SK-N-SH (cell line): ENCODE data around the gene LRRC59. TPM values are rescaled to one million over a fixed set of nuclear protein-coding genes. Genes with fewer than 3 reads are reported as not detected.

Experiments
- CTCF ChIA-PET: fragments of 300-600, 350-600 bp; formaldehyde crosslinking; extraction: SDS; loops from one replicate; lab custom pipeline; 2021; lab: Yijun Ruan, JAX
- POLR2A ChIA-PET: fragments of 350-600 bp; sonication (Branson Sonifier 250); formaldehyde crosslinking; extraction: SDS; loops from one replicate; lab custom pipeline; 2020; ENCODE audit warnings: antibody characterized with exemption, inconsistent platforms; lab: Yijun Ruan, JAX
- DNase-seq: peaks from one replicate; pipeline ENCODE4 v3.0.0; 2012
- H2AFZ ChIP-seq: fragments of 200-600 bp; sonication (generic); 2 replicates; pipeline ENCODE4 v1.8.1; 2016; ENCODE audit warnings: antibody characterized with exemption, mild to moderate bottlenecking, low read depth
- H3F3A ChIP-seq: fragments of 200-600 bp; sonication (generic); replicated peaks from 2 replicates; pipeline ENCODE3; 2016; ENCODE audit warnings: antibody characterized with exemption, mild to moderate bottlenecking; ENCODE audit not compliant: insufficient read depth
- H3K27ac ChIP-seq, 2 experiments: fragments of 200-500 bp in 1 of 2; fragments of 200-600 bp in 1 of 2; sonication (Bioruptor generic) in 1 of 2; sonication (generic), shearing (Covaris generic) in 1 of 2; 2 replicates each; pipeline versions ENCODE4 v1.5.1 to v1.6.1; 2014 to 2016; ENCODE audit warnings: low read depth in 2 of 2, inconsistent platforms in 1 of 2, low read length in 1 of 2, mild to moderate bottlenecking in 1 of 2, mixed read lengths in 1 of 2
- H3K27me3 ChIP-seq: fragments of 200-600 bp; sonication (generic), shearing (Covaris generic); 2 replicates; pipeline ENCODE4 v1.6.1; 2016; ENCODE audit warnings: mixed run types; ENCODE audit not compliant: insufficient read depth
- H3K36me3 ChIP-seq, 2 experiments: fragments of 200-500 bp in 1 of 2; fragments of 200-600 bp in 1 of 2; sonication (Bioruptor generic) in 1 of 2; sonication (generic) in 1 of 2; replicated peaks in 1 of 2; 2 replicates each; pipeline versions ENCODE3 to v1.5.1; 2014 to 2016; ENCODE audit warnings: low read length in 1 of 2, mild to moderate bottlenecking in 1 of 2; ENCODE audit not compliant: insufficient read depth in 2 of 2, control insufficient read depth in 1 of 2
- H3K4me1 ChIP-seq, 2 experiments: fragments of 200-500 bp in 1 of 2; fragments of 200-600 bp in 1 of 2; sonication (Bioruptor generic) in 1 of 2; sonication (generic), shearing (Covaris generic) in 1 of 2; 2 replicates each; pipeline versions ENCODE4 v1.5.1 to v1.6.1; 2014 to 2016; ENCODE audit warnings: low read depth in 1 of 2, low read length in 1 of 2, mixed run types in 1 of 2; ENCODE audit not compliant: insufficient read depth in 2 of 2, control insufficient read depth in 1 of 2
- H3K4me2 ChIP-seq: fragments of 200-600 bp; sonication (generic), shearing (Covaris generic); 2 replicates; pipeline ENCODE4 v1.6.1; 2017; ENCODE audit warnings: mixed run types
- H3K4me3 ChIP-seq, 2 experiments: fragments of 200-500 bp in 1 of 2; fragments of 200-600 bp in 1 of 2; sonication (Bioruptor generic) in 1 of 2; sonication (generic), shearing (Covaris generic) in 1 of 2; 2 replicates each; pipeline versions ENCODE4 v1.5.1 to v1.8.1; 2014 to 2016; ENCODE audit warnings: low read depth in 2 of 2, inconsistent platforms in 1 of 2, low read length in 1 of 2, mild to moderate bottlenecking in 1 of 2, mixed read lengths in 1 of 2, moderate library complexity in 1 of 2
- H3K79me2 ChIP-seq: fragments of 200-600 bp; sonication (generic); 2 replicates; pipeline ENCODE4 v1.8.1; 2017; ENCODE audit warnings: mild to moderate bottlenecking; ENCODE audit not compliant: insufficient read depth
- H3K9ac ChIP-seq: fragments of 200-600 bp; sonication (generic); 2 replicates; pipeline ENCODE4 v1.6.1; 2017; ENCODE audit warnings: mixed run types
- H3K9me2 ChIP-seq: fragments of 200-600 bp; sonication (generic); 2 replicates; pipeline ENCODE4 v1.6.1; 2017; ENCODE audit warnings: mixed run types
- H3K9me3 ChIP-seq: fragments of 200-600 bp; sonication (generic); 2 replicates; pipeline ENCODE4 v1.6.1; 2017; ENCODE audit warnings: mixed run types, mild to moderate bottlenecking, moderate library complexity
- H4K20me1 ChIP-seq: fragments of 200-600 bp; sonication (generic); 2 replicates; pipeline ENCODE4 v1.6.1; 2017; ENCODE audit warnings: mild to moderate bottlenecking, mixed run types; ENCODE audit not compliant: insufficient read depth
- ELF1 ChIP-seq: IDR thresholded peaks from 2 replicates; pipeline ENCODE4 v1.4.0; 2012
- EP300 ChIP-seq, 2 experiments: IDR thresholded peaks; 2 replicates each; pipeline versions ENCODE4 v1.4.0 to v1.6.1; 2012; ENCODE audit warnings: borderline replicate concordance in 1 of 2, low read depth in 1 of 2, low read length in 1 of 2
- EZH2phosphoT487 ChIP-seq: fragments of 200-600 bp; sonication (generic); IDR thresholded peaks from 2 replicates; pipeline ENCODE4 v1.6.1; 2017; ENCODE audit warnings: low read depth, mixed run types, mild to moderate bottlenecking, antibody characterized with exemption, moderate library complexity, borderline replicate concordance
- FOXJ3 ChIP-seq: sonication (generic); formaldehyde crosslinking; IDR thresholded peaks from 2 replicates; pipeline ENCODE4 v1.5.1; 2020; ENCODE audit warnings: mild to moderate bottlenecking, missing genetic modification reagents
- FOXM1 ChIP-seq: IDR thresholded peaks from 2 replicates; pipeline ENCODE4 v1.4.0; 2012; ENCODE audit warnings: low read depth, mild to moderate bottlenecking
- GABPA ChIP-seq: IDR thresholded peaks from 2 replicates; pipeline ENCODE4 v1.4.0; 2012; ENCODE audit warnings: low read depth, mild to moderate bottlenecking
- GATA2 ChIP-seq: sonication (generic); formaldehyde crosslinking; IDR thresholded peaks from 2 replicates; pipeline ENCODE4 v1.5.0; 2020; ENCODE audit warnings: mild to moderate bottlenecking, missing genetic modification reagents
- JUND ChIP-seq: IDR thresholded peaks from 2 replicates; pipeline ENCODE4 v1.4.0; 2012
- MEF2A ChIP-seq: IDR thresholded peaks from 2 replicates; pipeline ENCODE4 v1.4.0; 2012; ENCODE audit warnings: low read depth, borderline replicate concordance
- NRF1 ChIP-seq: IDR thresholded peaks from 2 replicates; pipeline ENCODE4 v1.6.1; 2012; ENCODE audit warnings: low read depth, mild to moderate bottlenecking, low read length
- PBX3 ChIP-seq: IDR thresholded peaks from 2 replicates; pipeline ENCODE4; 2012
- RXRA ChIP-seq: IDR thresholded peaks from 2 replicates; pipeline ENCODE4 v1.4.0; 2012; ENCODE audit warnings: low read depth, mild to moderate bottlenecking, borderline replicate concordance
- SIN3A ChIP-seq: IDR thresholded peaks from 2 replicates; pipeline ENCODE4 v1.6.1; 2012; ENCODE audit warnings: low read depth, mild to moderate bottlenecking, low read length, moderate library complexity, borderline replicate concordance
- SMC3 ChIP-seq: IDR thresholded peaks from 2 replicates; pipeline ENCODE4 v1.6.1; 2012; ENCODE audit warnings: low read depth, low read length, improper control_type of control experiment
- TAF1 ChIP-seq: IDR thresholded peaks from 2 replicates; pipeline ENCODE4 v1.6.1; 2012; ENCODE audit warnings: low read depth, mild to moderate bottlenecking, low read length, moderate library complexity, borderline replicate concordance
- TCF12 ChIP-seq: IDR thresholded peaks from 2 replicates; pipeline ENCODE4 v1.4.0; 2012
- TEAD4 ChIP-seq: IDR thresholded peaks from 2 replicates; pipeline ENCODE4 v1.4.0; 2012; ENCODE audit warnings: mild to moderate bottlenecking, borderline replicate concordance; ENCODE audit not compliant: insufficient read depth
- YY1 ChIP-seq: IDR thresholded peaks from 2 replicates; pipeline ENCODE4 v1.4.0; 2012; ENCODE audit warnings: low read depth, mild to moderate bottlenecking
- WGBS: methylation state at CpG from one replicate; pipeline ENCODE4 v1.1.6; 2017; ENCODE audit warnings: low lambda C conversion rate; 5-methylcytosine and 5-hydroxymethylcytosine counted together
- polyA plus RNA-seq, 3 experiments: library from polyadenylated mRNA; depleted of rRNA; stranded (reverse); fragments of >200 nt; gene quantifications; 2 replicates each; pipeline ENCODE4 v1.2.3, GENCODE V29; 2012
- TF ChIP-seq, protein P1 (sequence below): IDR thresholded peaks from 2 replicates; pipeline ENCODE4 v1.4.0; 2012; ENCODE audit warnings: low read depth, borderline replicate concordance
- TF ChIP-seq, protein P2 (sequence below): IDR thresholded peaks from 2 replicates; pipeline ENCODE4 v1.6.1; 2012; ENCODE audit warnings: mild to moderate bottlenecking, low read depth, low read length, moderate library complexity
- TF ChIP-seq, protein P3 (sequence below): IDR thresholded peaks from 2 replicates; pipeline ENCODE4 v1.4.0; 2012; ENCODE audit warnings: low read depth
- TF ChIP-seq, protein P4 (sequence below): fragments of 200-600 bp; sonication (generic); IDR thresholded peaks from 2 replicates; pipeline ENCODE4 v1.6.1; 2017; ENCODE audit warnings: antibody characterized with exemption, mild to moderate bottlenecking, moderate library complexity
- TF ChIP-seq, protein P5 (sequence below): fragments of 150-350 bp; IDR thresholded peaks from 2 replicates; pipeline ENCODE4 v1.6.1; 2016; ENCODE audit warnings: mild to moderate bottlenecking, low read depth, low read length

LRRC59 gene
- 122 and 137 TPM in 2 replicates for polyA plus RNA-seq (2012; rRNA removed)
- polyA plus RNA-seq (2012; cell fraction: cytosol; rRNA removed): 127 and 134 TPM in 2 replicates
- 62.7 and 94.9 TPM in 2 replicates for polyA plus RNA-seq (2012; cell fraction: nucleus; rRNA removed)

DNA sequence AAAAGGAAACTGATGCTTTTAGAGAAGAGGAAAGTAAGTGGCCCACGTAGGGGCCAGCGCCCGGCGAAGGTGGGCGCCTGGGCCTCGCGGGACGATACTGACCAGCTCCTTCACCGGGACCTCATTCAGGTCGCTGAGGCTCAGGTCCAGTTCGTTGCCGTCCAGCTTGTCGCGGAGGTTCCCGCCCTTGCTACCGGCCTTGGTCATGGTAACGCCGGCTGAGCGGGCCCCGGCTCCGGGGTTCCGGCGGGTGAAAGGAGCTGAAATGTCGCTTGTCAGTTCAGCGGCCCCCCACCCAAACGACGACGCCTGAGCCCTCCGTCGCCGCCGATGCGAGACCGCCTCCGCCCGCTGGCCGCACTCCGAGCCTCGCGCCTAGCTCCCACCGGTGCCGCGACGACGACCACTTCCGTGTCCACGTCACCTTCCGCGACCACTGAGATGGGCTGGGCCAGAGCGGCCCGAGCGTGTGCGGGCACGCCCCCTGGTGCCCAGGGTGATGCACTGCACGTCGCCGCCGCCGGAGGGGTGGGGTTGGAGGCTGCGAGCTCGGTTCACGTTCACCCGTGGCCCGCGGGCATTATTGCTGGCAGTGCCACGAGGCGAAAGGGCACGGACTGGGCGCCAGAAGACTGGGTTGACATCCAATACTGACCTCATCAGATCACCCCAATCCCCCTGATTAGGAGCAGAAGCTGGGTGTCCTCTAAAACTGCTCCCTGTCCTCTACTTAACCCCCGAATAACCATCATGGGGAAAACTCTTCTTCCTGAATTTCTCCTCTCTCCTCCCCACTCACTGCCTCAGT lies at the start of gene LRRC59:
LRRC59 (minus strand) TSS at position 413 of the 808 bp plus-strand sequence; CDS start at position 207, 206 bp downstream.
- H3K36me3 ChIP-seq: peaks cover 29 to 35% of the 10 kb centered on the region in 2 experiments
- WGBS: under 1% methylated on average over 57 of the region's 70 CpGs
- peaks cover 50% of the 10 kb centered on the region for H3K79me2 ChIP-seq
- H3K9me2 ChIP-seq: no peaks in the 10 kb centered on the region
- H3K4me2 ChIP-seq: peak within 1 kb of the TSS; percentile 97
- H3K9me3 ChIP-seq: no peaks in the 10 kb centered on the region
- CTCF ChIA-PET: interaction anchor here (0.6 to 4.6 kb wide), 54 partner anchors 9 to 637 kb away, joined by 3 to 80 read pairs (median 6); partner anchors contain the start of genes ACSF2, COL1A1, EME1 and MRPL27
- peak within 1 kb of the TSS; percentile 74 to 83 for H3K27ac ChIP-seq
- H3K4me3 ChIP-seq: peak within 1 kb of the TSS; percentile 91 to 99
- peaks cover 10 to 23% of the 10 kb centered on the region in 2 experiments for H3K4me1 ChIP-seq
- peak within 1 kb of the TSS; percentile 60; the same call in 1 of the 2 replicates for H2AFZ ChIP-seq
- peak within 1 kb of the TSS; percentile 99 for H3K9ac ChIP-seq
- POLR2A ChIA-PET: interaction anchor here (0.8 to 2.6 kb wide), 10 partner anchors 8 to 82 kb away, joined by 3 to 12 read pairs (median 4); partner anchors contain the start of gene ACSF2
- peak; percentile 99 for DNase-seq
- H3K27me3 ChIP-seq: no peaks in the 10 kb centered on the region; the same call in 1 of the 2 replicates
- H3F3A ChIP-seq: no peaks in the 10 kb centered on the region
- peaks cover 38% of the 10 kb centered on the region for H4K20me1 ChIP-seq
- peak; percentile 94 for TF ChIP-seq TAF1
- no peak for TF ChIP-seq EP300 (IDR thresholded peaks at IDR 0.05; ENCODE audit: borderline replicate concordance in 1 of 2, low read depth in 1 of 2, low read length in 1 of 2)
- TF ChIP-seq, protein P1, sequence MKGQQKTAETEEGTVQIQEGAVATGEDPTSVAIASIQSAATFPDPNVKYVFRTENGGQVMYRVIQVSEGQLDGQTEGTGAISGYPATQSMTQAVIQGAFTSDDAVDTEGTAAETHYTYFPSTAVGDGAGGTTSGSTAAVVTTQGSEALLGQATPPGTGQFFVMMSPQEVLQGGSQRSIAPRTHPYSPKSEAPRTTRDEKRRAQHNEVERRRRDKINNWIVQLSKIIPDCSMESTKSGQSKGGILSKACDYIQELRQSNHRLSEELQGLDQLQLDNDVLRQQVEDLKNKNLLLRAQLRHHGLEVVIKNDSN: no peak
- peak; percentile 100 for TF ChIP-seq SIN3A
- no peak; the same call in 1 of the 2 replicates for TF ChIP-seq TEAD4
- TF ChIP-seq, protein P2, sequence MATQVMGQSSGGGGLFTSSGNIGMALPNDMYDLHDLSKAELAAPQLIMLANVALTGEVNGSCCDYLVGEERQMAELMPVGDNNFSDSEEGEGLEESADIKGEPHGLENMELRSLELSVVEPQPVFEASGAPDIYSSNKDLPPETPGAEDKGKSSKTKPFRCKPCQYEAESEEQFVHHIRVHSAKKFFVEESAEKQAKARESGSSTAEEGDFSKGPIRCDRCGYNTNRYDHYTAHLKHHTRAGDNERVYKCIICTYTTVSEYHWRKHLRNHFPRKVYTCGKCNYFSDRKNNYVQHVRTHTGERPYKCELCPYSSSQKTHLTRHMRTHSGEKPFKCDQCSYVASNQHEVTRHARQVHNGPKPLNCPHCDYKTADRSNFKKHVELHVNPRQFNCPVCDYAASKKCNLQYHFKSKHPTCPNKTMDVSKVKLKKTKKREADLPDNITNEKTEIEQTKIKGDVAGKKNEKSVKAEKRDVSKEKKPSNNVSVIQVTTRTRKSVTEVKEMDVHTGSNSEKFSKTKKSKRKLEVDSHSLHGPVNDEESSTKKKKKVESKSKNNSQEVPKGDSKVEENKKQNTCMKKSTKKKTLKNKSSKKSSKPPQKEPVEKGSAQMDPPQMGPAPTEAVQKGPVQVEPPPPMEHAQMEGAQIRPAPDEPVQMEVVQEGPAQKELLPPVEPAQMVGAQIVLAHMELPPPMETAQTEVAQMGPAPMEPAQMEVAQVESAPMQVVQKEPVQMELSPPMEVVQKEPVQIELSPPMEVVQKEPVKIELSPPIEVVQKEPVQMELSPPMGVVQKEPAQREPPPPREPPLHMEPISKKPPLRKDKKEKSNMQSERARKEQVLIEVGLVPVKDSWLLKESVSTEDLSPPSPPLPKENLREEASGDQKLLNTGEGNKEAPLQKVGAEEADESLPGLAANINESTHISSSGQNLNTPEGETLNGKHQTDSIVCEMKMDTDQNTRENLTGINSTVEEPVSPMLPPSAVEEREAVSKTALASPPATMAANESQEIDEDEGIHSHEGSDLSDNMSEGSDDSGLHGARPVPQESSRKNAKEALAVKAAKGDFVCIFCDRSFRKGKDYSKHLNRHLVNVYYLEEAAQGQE: peak; percentile 60
- no peak; the same call in 1 of the 2 replicates for TF ChIP-seq YY1
- peak; percentile 86 for TF ChIP-seq GABPA
- peak; percentile 89; the same call in 1 of the 2 replicates for TF ChIP-seq FOXJ3 (CRISPR knock-in tag)
- TF ChIP-seq JUND: no peak
- TF ChIP-seq ELF1: peak; percentile 99
- no peak for TF ChIP-seq TCF12
- no peak for TF ChIP-seq MEF2A
- no peak for TF ChIP-seq NRF1
- TF ChIP-seq, protein P3, sequence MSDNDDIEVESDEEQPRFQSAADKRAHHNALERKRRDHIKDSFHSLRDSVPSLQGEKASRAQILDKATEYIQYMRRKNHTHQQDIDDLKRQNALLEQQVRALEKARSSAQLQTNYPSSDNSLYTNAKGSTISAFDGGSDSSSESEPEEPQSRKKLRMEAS: peak; percentile 94
- TF ChIP-seq, protein P4, sequence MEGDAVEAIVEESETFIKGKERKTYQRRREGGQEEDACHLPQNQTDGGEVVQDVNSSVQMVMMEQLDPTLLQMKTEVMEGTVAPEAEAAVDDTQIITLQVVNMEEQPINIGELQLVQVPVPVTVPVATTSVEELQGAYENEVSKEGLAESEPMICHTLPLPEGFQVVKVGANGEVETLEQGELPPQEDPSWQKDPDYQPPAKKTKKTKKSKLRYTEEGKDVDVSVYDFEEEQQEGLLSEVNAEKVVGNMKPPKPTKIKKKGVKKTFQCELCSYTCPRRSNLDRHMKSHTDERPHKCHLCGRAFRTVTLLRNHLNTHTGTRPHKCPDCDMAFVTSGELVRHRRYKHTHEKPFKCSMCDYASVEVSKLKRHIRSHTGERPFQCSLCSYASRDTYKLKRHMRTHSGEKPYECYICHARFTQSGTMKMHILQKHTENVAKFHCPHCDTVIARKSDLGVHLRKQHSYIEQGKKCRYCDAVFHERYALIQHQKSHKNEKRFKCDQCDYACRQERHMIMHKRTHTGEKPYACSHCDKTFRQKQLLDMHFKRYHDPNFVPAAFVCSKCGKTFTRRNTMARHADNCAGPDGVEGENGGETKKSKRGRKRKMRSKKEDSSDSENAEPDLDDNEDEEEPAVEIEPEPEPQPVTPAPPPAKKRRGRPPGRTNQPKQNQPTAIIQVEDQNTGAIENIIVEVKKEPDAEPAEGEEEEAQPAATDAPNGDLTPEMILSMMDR: peak; percentile 95
- no peak for TF ChIP-seq RXRA
- TF ChIP-seq PBX3: no peak; the same call in 1 of the 2 replicates
- TF ChIP-seq, protein P5, sequence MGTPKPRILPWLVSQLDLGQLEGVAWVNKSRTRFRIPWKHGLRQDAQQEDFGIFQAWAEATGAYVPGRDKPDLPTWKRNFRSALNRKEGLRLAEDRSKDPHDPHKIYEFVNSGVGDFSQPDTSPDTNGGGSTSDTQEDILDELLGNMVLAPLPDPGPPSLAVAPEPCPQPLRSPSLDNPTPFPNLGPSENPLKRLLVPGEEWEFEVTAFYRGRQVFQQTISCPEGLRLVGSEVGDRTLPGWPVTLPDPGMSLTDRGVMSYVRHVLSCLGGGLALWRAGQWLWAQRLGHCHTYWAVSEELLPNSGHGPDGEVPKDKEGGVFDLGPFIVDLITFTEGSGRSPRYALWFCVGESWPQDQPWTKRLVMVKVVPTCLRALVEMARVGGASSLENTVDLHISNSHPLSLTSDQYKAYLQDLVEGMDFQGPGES: no peak
- TF ChIP-seq FOXM1: no peak
- no peak; the same call in 1 of the 2 replicates for TF ChIP-seq GATA2 (CRISPR knock-in tag)
- no peak for TF ChIP-seq EZH2phosphoT487
- TF ChIP-seq SMC3: peak; percentile 46
